Heart left ventricle (tissue), 13 donors: ENCODE results near the gene METTL17.

ENCODE experiments used
- POLR2A ChIP-seq, 2 donors: fragments of 450-650 bp; IDR thresholded peaks; one replicate each; pipeline ENCODE4 v1.6.1; 2017; ENCODE audit warnings: antibody characterized with exemption in 2 of 2, mild to moderate bottlenecking in 2 of 2, moderate library complexity in 2 of 2
- TF ChIP-seq, protein P1 (sequence below), 12 donors: fragments of 200-600 bp; sonication (generic) in 4 of 12; IDR thresholded peaks; one replicate each; pipeline versions ENCODE4 v1.5.0 to v1.8.0; 2018 to 2022; ENCODE audit warnings: antibody characterized with exemption in 12 of 12, mild to moderate bottlenecking in 5 of 12
- donor health status: ischemic (EF 13 %, LVEDD 7.1; RV severe dilation, severe dysfunction).
- donor health status: DM: no; HTN: yes; CAD: no.
- donor health status: DM: no; HTN: no; CAD: no.
- donor health status: ischemic (EF 25% LVEDD 6.9; RV normal size, moderate dysfunction).
- donor health status: ischemic (EF 25% LVEDD 5.7; RV mildly dilated, moderate dysfunction).
- donor health status: ischemic (EF 35%, LVEDD 5.7; RV mildly dilated, moderate dysfunction).
- donor health status: nonischemic (EF 11% LVEDD 7.7; RV severe dilation, severe dysfunction).
- donor health status: DM: yes; HTN: yes; CAD: no.
- donor health status: PGD.
- donor health status: ischemic (EF 29% LVEDD 5.4; RV normal size, mild dysfunction).
- donor health status: nonischemic (EF 23%, LVEDD 6.1; RV moderate dilation, normal function).

DNA sequence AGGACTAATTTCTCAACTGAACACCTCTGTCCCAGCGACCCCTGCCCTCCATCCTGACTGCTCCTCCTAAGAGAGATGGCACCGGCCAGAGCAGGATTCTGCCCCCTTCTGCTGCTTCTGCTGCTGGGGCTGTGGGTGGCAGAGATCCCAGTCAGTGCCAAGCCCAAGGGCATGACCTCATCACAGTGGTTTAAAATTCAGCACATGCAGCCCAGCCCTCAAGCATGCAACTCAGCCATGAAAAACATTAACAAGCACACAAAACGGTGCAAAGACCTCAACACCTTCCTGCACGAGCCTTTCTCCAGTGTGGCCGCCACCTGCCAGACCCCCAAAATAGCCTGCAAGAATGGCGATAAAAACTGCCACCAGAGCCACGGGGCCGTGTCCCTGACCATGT is 53.1 kb downstream of the METTL17 start:
- TF ChIP-seq, protein P1, sequence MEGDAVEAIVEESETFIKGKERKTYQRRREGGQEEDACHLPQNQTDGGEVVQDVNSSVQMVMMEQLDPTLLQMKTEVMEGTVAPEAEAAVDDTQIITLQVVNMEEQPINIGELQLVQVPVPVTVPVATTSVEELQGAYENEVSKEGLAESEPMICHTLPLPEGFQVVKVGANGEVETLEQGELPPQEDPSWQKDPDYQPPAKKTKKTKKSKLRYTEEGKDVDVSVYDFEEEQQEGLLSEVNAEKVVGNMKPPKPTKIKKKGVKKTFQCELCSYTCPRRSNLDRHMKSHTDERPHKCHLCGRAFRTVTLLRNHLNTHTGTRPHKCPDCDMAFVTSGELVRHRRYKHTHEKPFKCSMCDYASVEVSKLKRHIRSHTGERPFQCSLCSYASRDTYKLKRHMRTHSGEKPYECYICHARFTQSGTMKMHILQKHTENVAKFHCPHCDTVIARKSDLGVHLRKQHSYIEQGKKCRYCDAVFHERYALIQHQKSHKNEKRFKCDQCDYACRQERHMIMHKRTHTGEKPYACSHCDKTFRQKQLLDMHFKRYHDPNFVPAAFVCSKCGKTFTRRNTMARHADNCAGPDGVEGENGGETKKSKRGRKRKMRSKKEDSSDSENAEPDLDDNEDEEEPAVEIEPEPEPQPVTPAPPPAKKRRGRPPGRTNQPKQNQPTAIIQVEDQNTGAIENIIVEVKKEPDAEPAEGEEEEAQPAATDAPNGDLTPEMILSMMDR (IDR thresholded peaks at IDR 0.05) = no peak
- TF ChIP-seq POLR2A (IDR thresholded peaks at IDR 0.05) = no peak
